ENCODE results near the gene BHLHA15. TPM values are rescaled to one million over a fixed set of nuclear protein-coding genes. Genes with fewer than 3 reads are reported as not detected.

The BHLHA15 gene
- polyA plus RNA-seq, 1 donor (not counting 4 experiments of a cell fraction or from before 2014, with no cell fraction given): not detected

GRCh38 chr7:98242342-98242741, 31.1 kb downstream of the BHLHA15 start:
- dilution Hi-C loops (cut with MboI; ENCODE audit: extremely low pct_ligation_motif_present, low sequenced_read_pairs): no loop called here
- Histone ChIP-seq H2AFZ (ENCODE audit: control insufficient read depth, low read length) (no peak overlapping the region), H3K36me3 (ENCODE audit: control insufficient read depth in 2 of 2, extremely low read depth in 1 of 2, insufficient read depth in 2 of 2, low read length in 2 of 2) (peaks cover 7% of the 10 kb centered on the region in 2 experiments), H3K4me1 (ENCODE audit: control insufficient read depth, extremely low read depth, insufficient read depth, low read length) (no peaks in the 10 kb centered on the region), H3K9me1 (ENCODE audit: control insufficient read depth, extremely low read depth, insufficient read depth, low read length) (no peaks in the 10 kb centered on the region), H3K9me3 (ENCODE audit: control insufficient read depth, low read depth, low read length) (no peaks in the 10 kb centered on the region), H3K4me3 (ENCODE audit: control insufficient read depth in 2 of 3, extremely low read depth in 1 of 3, insufficient read depth in 2 of 3, low read depth in 1 of 3, low read length in 3 of 3) (no peak overlapping the region), H3K4me2 (ENCODE audit: control insufficient read depth, extremely low read depth, insufficient read depth, low read depth, low read length) (no peak overlapping the region), H3K27ac (ENCODE audit: control insufficient read depth, insufficient read depth, low read length) (no peak overlapping the region), H3K79me2 (ENCODE audit: control insufficient read depth, insufficient read depth, low read length) (no peaks in the 10 kb centered on the region), H4K20me1 (ENCODE audit: control insufficient read depth, extremely low read depth, insufficient read depth, low read length) (no peaks in the 10 kb centered on the region), H3K9ac (ENCODE audit: control insufficient read depth, extremely low read depth, insufficient read depth, low read length) (no peak overlapping the region), H3K27me3 (ENCODE audit: control insufficient read depth, extremely low read depth, insufficient read depth, low read length) (no peaks in the 10 kb centered on the region)
- TF ChIP-seq CTCF (optimal IDR thresholded peaks at IDR 0.05 in 1 of 3, IDR thresholded peaks at IDR 0.05 in 1 of 3, conservative IDR thresholded peaks at IDR 0.05 in 1 of 3; ENCODE audit: extremely low read depth in 1 of 3, insufficient read depth in 2 of 3, low read length in 3 of 3) (no peak), EZH2 (IDR thresholded peaks at IDR 0.05; ENCODE audit: low read length) (no peak)
- FAIRE-seq: no peak
- DNase-seq (ENCODE audit: low read depth, low spot score): no peak

- FAIRE-seq: no peak
- no peak overlapping the region for H3K27ac ChIP-seq (ENCODE audit: control insufficient read depth, insufficient read depth, low read length)
- no peak for DNase-seq (ENCODE audit: low read depth, low spot score)
- no peak for TF ChIP-seq EZH2 (IDR thresholded peaks at IDR 0.05; ENCODE audit: low read length)
- no peak for TF ChIP-seq CTCF (optimal IDR thresholded peaks at IDR 0.05 in 1 of 3, IDR thresholded peaks at IDR 0.05 in 1 of 3, conservative IDR thresholded peaks at IDR 0.05 in 1 of 3; ENCODE audit: extremely low read depth in 1 of 3, insufficient read depth in 2 of 3, low read length in 3 of 3)
- H3K9ac ChIP-seq (ENCODE audit: control insufficient read depth, extremely low read depth, insufficient read depth, low read length): no peak overlapping the region
- no peaks in the 10 kb centered on the region for H3K4me1 ChIP-seq (ENCODE audit: control insufficient read depth, extremely low read depth, insufficient read depth, low read length)
- H3K79me2 ChIP-seq (ENCODE audit: control insufficient read depth, insufficient read depth, low read length): no peaks in the 10 kb centered on the region
- no peak overlapping the region for H3K4me3 ChIP-seq (ENCODE audit: control insufficient read depth in 2 of 3, extremely low read depth in 1 of 3, insufficient read depth in 2 of 3, low read depth in 1 of 3, low read length in 3 of 3)
- no peak overlapping the region for H2AFZ ChIP-seq (ENCODE audit: control insufficient read depth, low read length)
- no peaks in the 10 kb centered on the region for H3K9me1 ChIP-seq (ENCODE audit: control insufficient read depth, extremely low read depth, insufficient read depth, low read length)
- H3K4me2 ChIP-seq (ENCODE audit: control insufficient read depth, extremely low read depth, insufficient read depth, low read depth, low read length): no peak overlapping the region
- dilution Hi-C loops (cut with MboI; ENCODE audit: extremely low pct_ligation_motif_present, low sequenced_read_pairs): no loop called here
- H3K36me3 ChIP-seq (ENCODE audit: control insufficient read depth in 2 of 2, extremely low read depth in 1 of 2, insufficient read depth in 2 of 2, low read length in 2 of 2): peaks cover 7% of the 10 kb centered on the region in 2 experiments
- H3K27me3 ChIP-seq (ENCODE audit: control insufficient read depth, extremely low read depth, insufficient read depth, low read length): no peaks in the 10 kb centered on the region
- no peaks in the 10 kb centered on the region for H3K9me3 ChIP-seq (ENCODE audit: control insufficient read depth, low read depth, low read length)
- H4K20me1 ChIP-seq (ENCODE audit: control insufficient read depth, extremely low read depth, insufficient read depth, low read length): no peaks in the 10 kb centered on the region
Observed at GRCh38 chr7:98242934-98243333, 31.7 kb downstream of the BHLHA15 start.
